Measurements from ENCODE around the gene PHF12. TPM values are rescaled to one million over a fixed set of nuclear protein-coding genes. Genes with fewer than 3 reads are reported as not detected.

PHF12 gene
- total and polyA plus RNA-seq, 2 of the 13 experiments (the other 11 are each of a cell fraction or from before 2014, with no cell fraction given) = 9.8 to 17.1 TPM

DNA sequence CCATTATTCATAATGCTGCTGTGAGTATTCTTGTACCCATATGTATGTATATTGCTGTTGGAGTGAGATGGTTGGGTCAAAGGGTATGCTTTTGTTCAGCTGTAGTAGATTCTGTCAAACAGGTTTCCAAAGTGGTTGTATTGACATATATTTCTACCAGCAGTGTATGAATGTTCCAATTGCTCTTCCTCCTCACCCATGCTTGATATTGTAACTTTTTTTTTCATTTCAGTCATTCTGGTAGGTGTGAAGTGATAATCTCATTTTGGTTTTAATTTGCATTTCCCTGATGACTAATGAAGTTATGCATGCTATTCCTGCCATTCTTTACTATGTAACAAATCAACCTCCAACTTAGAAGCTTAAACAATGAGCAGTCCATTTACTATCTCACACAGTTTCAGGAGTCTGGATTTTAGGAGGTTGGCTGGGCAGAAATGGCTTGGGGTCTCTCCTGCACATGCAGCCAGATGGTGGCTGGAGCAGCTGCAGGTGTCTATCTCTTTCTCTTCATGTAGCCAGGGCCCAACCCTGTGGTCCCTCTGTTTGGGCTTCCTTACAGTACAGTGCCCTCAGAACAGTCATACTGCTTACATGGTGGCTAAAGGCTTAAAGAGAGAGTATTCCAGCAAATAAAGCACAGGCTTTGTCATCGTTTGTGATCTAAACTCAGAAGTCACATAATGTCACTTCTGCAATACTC is 75.3 kb downstream of the PHF12 start (continued):
- TF ChIP-seq ZNF34 (CRISPR knock-in tag; IDR thresholded peaks at IDR 0.05; ENCODE audit: borderline replicate concordance) = no peak
- TF ChIP-seq, protein P1, sequence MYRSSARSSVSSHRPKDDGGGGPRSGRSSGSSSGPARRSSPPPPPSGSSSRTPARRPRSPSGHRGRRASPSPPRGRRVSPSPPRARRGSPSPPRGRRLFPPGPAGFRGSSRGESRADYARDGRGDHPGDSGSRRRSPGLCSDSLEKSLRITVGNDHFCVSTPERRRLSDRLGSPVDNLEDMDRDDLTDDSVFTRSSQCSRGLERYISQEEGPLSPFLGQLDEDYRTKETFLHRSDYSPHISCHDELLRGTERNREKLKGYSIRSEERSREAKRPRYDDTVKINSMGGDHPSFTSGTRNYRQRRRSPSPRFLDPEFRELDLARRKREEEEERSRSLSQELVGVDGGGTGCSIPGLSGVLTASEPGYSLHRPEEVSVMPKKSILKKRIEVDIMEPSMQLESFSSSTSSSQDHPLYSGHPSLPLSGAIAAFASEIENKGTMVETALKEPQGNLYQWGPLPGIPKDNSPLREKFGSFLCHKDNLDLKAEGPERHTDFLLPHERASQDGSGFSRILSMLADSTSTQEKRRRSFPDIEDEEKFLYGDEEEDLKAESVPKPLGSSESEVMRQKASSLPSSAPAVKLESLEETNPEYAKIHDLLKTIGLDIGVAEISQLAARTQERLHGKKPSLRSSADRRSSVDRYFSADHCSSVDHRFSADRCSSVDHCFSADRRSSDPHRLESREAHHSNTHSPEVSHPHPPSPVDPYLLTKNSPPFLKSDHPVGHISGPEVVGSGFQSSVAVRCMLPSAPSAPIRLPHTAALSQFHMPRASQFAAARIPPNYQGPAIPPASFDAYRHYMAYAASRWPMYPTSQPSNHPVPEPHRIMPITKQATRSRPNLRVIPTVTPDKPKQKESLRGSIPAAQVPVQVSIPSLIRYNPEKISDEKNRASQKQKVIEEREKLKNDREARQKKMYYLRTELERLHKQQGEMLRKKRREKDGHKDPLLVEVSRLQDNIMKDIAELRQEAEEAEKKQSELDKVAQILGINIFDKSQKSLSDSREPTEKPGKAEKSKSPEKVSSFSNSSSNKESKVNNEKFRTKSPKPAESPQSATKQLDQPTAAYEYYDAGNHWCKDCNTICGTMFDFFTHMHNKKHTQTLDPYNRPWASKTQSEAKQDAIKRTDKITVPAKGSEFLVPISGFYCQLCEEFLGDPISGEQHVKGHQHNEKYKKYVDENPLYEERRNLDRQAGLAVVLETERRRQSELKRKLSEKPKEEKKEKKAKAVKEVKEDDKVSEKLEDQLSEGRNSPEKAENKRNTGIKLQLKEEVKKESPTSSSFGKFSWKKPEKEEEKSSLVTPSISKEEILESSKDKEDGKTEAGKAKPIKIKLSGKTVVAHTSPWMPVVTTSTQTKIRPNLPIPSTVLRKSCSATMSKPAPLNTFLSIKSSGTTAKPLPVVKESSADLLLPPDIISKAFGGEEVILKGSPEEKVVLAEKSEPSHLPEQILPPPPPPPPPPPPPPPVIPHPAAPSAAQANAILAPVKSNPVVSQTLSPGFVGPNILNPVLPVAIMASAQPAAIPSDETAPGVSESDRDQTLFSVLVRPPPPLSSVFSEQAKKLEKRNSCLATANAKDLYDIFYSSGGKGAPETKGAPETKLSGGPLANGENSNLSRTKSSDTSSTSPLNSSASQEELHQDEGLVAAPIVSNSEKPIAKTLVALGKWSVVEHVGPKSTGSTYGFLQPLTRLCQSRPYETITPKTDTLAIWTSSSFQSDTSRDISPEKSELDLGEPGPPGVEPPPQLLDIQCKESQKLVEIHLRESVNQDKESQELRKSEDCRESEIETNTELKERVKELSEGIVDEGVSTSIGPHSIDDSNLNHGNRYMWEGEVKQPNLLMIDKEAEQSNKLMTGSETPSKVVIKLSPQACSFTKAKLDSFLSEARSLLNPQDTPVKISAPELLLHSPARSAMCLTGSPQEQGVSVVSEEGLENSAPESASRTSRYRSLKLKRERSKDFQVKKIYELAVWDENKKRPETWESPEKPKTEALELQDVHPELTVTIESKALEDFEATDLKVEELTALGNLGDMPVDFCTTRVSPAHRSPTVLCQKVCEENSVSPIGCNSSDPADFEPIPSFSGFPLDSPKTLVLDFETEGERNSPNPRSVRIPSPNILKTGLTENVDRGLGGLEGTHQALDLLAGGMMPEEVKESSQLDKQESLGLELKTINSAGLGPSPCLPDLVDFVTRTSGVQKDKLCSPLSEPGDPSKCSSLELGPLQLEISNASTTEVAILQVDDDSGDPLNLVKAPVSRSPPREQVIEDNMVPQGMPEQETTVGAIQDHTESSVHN (CRISPR knock-in tag; IDR thresholded peaks at IDR 0.05) = no peak

DNA sequence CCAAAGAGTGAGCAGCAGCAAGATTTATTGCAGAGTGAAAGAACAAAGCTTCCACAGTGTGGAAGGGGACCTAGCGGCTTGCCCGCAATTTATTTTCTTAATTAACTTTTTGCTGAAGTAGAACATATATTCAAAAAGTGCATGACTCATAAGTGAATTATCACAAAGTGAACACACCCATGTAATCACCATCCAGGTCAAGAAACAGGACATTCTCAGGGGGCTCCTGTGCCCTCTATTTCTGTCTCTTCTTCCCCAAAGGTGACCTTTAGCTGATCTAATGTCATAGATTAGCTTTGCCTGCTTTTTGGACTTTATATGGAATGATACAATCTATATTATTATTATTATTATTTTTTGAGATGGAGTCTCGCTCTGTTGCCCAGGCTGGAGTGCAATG is 76.6 kb downstream of the PHF12 start:
- H3K4me2 ChIP-seq (ENCODE audit: low read depth, low read length) = no peak overlapping the region
- no peak overlapping the region for H3K4me3 ChIP-seq (replicated peaks in 1 of 3; ENCODE audit: insufficient read depth in 1 of 3, low read depth in 2 of 3, low read length in 3 of 3)
- BruUV-seq (replicated peaks) = no TSS peak
- peaks cover 3 to 5% of the 10 kb centered on the region in 2 experiments; a peak in 3 of 5 replicates for H3K36me3 ChIP-seq (replicated peaks in 1 of 2; ENCODE audit: control insufficient read depth in 1 of 2, insufficient read depth in 2 of 2, low read length in 2 of 2)
- no peak for DNase-seq (ENCODE audit: low spot score)
- in situ Hi-C loops (cut with HindIII; ENCODE audit: extremely low pct_ligation_motif_present, low pct_unique_long_range_greater_than_20kb) = loop anchor here (25.0 kb wide), 1 partner anchor 237 kb away; the partner anchor contains the start of gene BLTP2
- intact Hi-C loops (cut with micrococcal nuclease; ENCODE audit: unreplicated experiment) = no loop called here
- CTCF ChIA-PET (ENCODE audit: low intra/inter-chr PET ratio, low total read pairs) = no interaction called here
- POLR2A ChIA-PET = no interaction called here
- no peak for FAIRE-seq
- ATAC-seq = no peak
- H3K9ac ChIP-seq (ENCODE audit: insufficient read depth, low read depth, low read length) = no peak overlapping the region
- no peaks in the 10 kb centered on the region for H3K79me2 ChIP-seq (ENCODE audit: insufficient read depth, low read length)
- 79% methylated on average over 3 of the region's 3 CpGs for WGBS (ENCODE audit: low lambda C conversion rate)
- H3K9me3 ChIP-seq (ENCODE audit: low read length) = no peaks in the 10 kb centered on the region
- peaks cover 0 to 1% of the 10 kb centered on the region in 2 experiments; a peak in 1 of 5 replicates for H3K27me3 ChIP-seq (ENCODE audit: control insufficient read depth in 1 of 2, insufficient read depth in 2 of 2, low read length in 2 of 2)
- H2AFZ ChIP-seq (ENCODE audit: low read length) = no peak overlapping the region
- no peak overlapping the region for H3K27ac ChIP-seq (ENCODE audit: extremely low read length, insufficient read depth, low read length)
- peaks cover 11% of the 10 kb centered on the region for H3K4me1 ChIP-seq (ENCODE audit: insufficient read depth, low read length)
- H4K20me1 ChIP-seq (ENCODE audit: insufficient read depth, low read length) = no peaks in the 10 kb centered on the region
- TF ChIP-seq FOXA3 (CRISPR knock-in tag; IDR thresholded peaks at IDR 0.05) (no peak), ZNF335 (CRISPR knock-in tag; IDR thresholded peaks at IDR 0.05) (no peak), TRAFD1 (CRISPR knock-in tag; IDR thresholded peaks at IDR 0.05; ENCODE audit: borderline replicate concordance) (no peak), TRIM24 (CRISPR knock-in tag; IDR thresholded peaks at IDR 0.05) (no peak)
